ENCODE measurements around the gene CHST13. TPM values are rescaled to one million over a fixed set of nuclear protein-coding genes. Genes with fewer than 3 reads are reported as not detected.

Gene CHST13
- total and polyA plus RNA-seq, 7 donors: 0.25 to 0.66 (median 0.53) TPM; not detected in 3

- no peak for DNase-seq
- Histone ChIP-seq H3K27me3 (peaks cover 0 to 11% (median 0%) of the 10 kb centered on the region in 3 donors), H3K9me3 (no peaks in the 10 kb centered on the region), H3K36me3 (no peaks in the 10 kb centered on the region), H3K4me3 (no peak overlapping the region), H3K27ac (no peak overlapping the region), H3K4me1 (peaks cover 0 to 11% (median 0%) of the 10 kb centered on the region in 4 donors)
- 83 to 89% methylated on average over 9 of the region's 9 CpGs for WGBS, 2 donors
- no peak for TF ChIP-seq POLR2AphosphoS5 (IDR thresholded peaks at IDR 0.05)
- TF ChIP-seq EP300 (IDR thresholded peaks at IDR 0.05): no peak
- no peak for TF ChIP-seq CTCF (IDR thresholded peaks at IDR 0.05)
- TF ChIP-seq POLR2A (IDR thresholded peaks at IDR 0.05): no peak
- intact Hi-C loops (cut with DNase I): no loop called here
Observed at GRCh38 chr3:126507886-126508285, 16.1 kb upstream of the CHST13 start.

- 93% methylated on average over 4 of the region's 4 CpGs for WGBS, 2 donors
- no peaks in the 10 kb centered on the region for H3K36me3 ChIP-seq
- H3K9me3 ChIP-seq: no peaks in the 10 kb centered on the region
- peak; percentile 56 for DNase-seq
- no peak overlapping the region for H3K27ac ChIP-seq
- no peak overlapping the region for H3K4me3 ChIP-seq
- no peak for TF ChIP-seq POLR2A (IDR thresholded peaks at IDR 0.05)
- no peak for TF ChIP-seq POLR2AphosphoS5 (IDR thresholded peaks at IDR 0.05)
- TF ChIP-seq EP300 (IDR thresholded peaks at IDR 0.05): no peak
- no peak for TF ChIP-seq CTCF (IDR thresholded peaks at IDR 0.05)
- H3K4me1 ChIP-seq: peaks cover 0 to 11% (median 0%) of the 10 kb centered on the region in 4 donors
- peaks cover 0 to 11% (median 0%) of the 10 kb centered on the region in 3 donors for H3K27me3 ChIP-seq
- intact Hi-C loops (cut with DNase I): no loop called here
Observed at GRCh38 chr3:126508564-126508964, 15.4 kb upstream of the CHST13 start.

- DNase-seq: peak; percentile 57
- 59 to 81% methylated on average over 18 of the region's 18 CpGs for WGBS, 2 donors
- no peak for TF ChIP-seq POLR2AphosphoS5 (IDR thresholded peaks at IDR 0.05)
- no peak for TF ChIP-seq CTCF (IDR thresholded peaks at IDR 0.05)
- no peak for TF ChIP-seq EP300 (IDR thresholded peaks at IDR 0.05)
- TF ChIP-seq POLR2A (IDR thresholded peaks at IDR 0.05): no peak
Observed at GRCh38 chr3:126509597-126510307, 14.2 kb upstream of the CHST13 start.

GRCh38 chr3:126510308-126510910 is 13.5 kb upstream of the CHST13 start:
- Histone ChIP-seq H3K27ac (no peak overlapping the region), H3K36me3 (no peaks in the 10 kb centered on the region), H3K27me3 (peaks cover 0 to 4% (median 0%) of the 10 kb centered on the region in 3 donors), H3K9me3 (no peaks in the 10 kb centered on the region), H3K4me3 (no peak overlapping the region), H3K4me1 (peaks cover 0 to 11% (median 0%) of the 10 kb centered on the region in 4 donors)
- DNase-seq: peak; percentile 36
- WGBS, 2 donors: 85 to 87% methylated on average over 22 of the region's 22 CpGs
- TF ChIP-seq POLR2A (IDR thresholded peaks at IDR 0.05): no peak
- no peak for TF ChIP-seq CTCF (IDR thresholded peaks at IDR 0.05)
- no peak for TF ChIP-seq EP300 (IDR thresholded peaks at IDR 0.05)
- no peak for TF ChIP-seq POLR2AphosphoS5 (IDR thresholded peaks at IDR 0.05)
- intact Hi-C loops (cut with DNase I): no loop called here

More at GRCh38 chr3:126509597-126510307, 14.2 kb upstream of the CHST13 start:
- no peak overlapping the region for H3K4me3 ChIP-seq
- H3K36me3 ChIP-seq: no peaks in the 10 kb centered on the region
- H3K27me3 ChIP-seq: peaks cover 0 to 6% (median 0%) of the 10 kb centered on the region in 3 donors
- no peak overlapping the region for H3K27ac ChIP-seq
- H3K4me1 ChIP-seq: peaks cover 0 to 11% (median 0%) of the 10 kb centered on the region in 4 donors
- no peaks in the 10 kb centered on the region for H3K9me3 ChIP-seq
- intact Hi-C loops (cut with DNase I): no loop called here

Data from sigmoid colon (tissue), 7 donors.